Measurements from ENCODE around the gene MAGI2. TPM values are rescaled to one million over a fixed set of nuclear protein-coding genes. Genes with fewer than 3 reads are reported as not detected.

MAGI2 gene
- total and polyA plus RNA-seq, 2 of the 13 experiments (the other 11 are each of a cell fraction or from before 2014, with no cell fraction given): 1.5 to 3.8 TPM

- no peak for TF ChIP-seq ZNF615 (CRISPR knock-in tag; IDR thresholded peaks at IDR 0.05; ENCODE audit: borderline replicate concordance)
- TF ChIP-seq ZNF138 (CRISPR knock-in tag; IDR thresholded peaks at IDR 0.05; ENCODE audit: low read depth): no peak
- TF ChIP-seq CHCHD3 (CRISPR knock-in tag; IDR thresholded peaks at IDR 0.05): no peak
- TF ChIP-seq DMTF1 (CRISPR knock-in tag; IDR thresholded peaks at IDR 0.05): no peak
- TF ChIP-seq NFRKB (IDR thresholded peaks at IDR 0.05): no peak
- TF ChIP-seq PHF21A (CRISPR knock-in tag; IDR thresholded peaks at IDR 0.05): peak; percentile 84; the same call in 1 of the 2 replicates
- TF ChIP-seq BATF2 (CRISPR knock-in tag; IDR thresholded peaks at IDR 0.05): 0 out of 2 replicates have a peak, but pooled peaks have one; percentile 13
- TF ChIP-seq TCF7 (IDR thresholded peaks at IDR 0.05; ENCODE audit: low read depth): peak; percentile 89
- TF ChIP-seq MXD4 (CRISPR knock-in tag; IDR thresholded peaks at IDR 0.05): peak; percentile 45; the same call in 1 of the 2 replicates
- TF ChIP-seq TRIM24 (CRISPR knock-in tag; IDR thresholded peaks at IDR 0.05): no peak
- TF ChIP-seq SMYD3 (CRISPR knock-in tag; IDR thresholded peaks at IDR 0.05): no peak
- TF ChIP-seq, protein P1, sequence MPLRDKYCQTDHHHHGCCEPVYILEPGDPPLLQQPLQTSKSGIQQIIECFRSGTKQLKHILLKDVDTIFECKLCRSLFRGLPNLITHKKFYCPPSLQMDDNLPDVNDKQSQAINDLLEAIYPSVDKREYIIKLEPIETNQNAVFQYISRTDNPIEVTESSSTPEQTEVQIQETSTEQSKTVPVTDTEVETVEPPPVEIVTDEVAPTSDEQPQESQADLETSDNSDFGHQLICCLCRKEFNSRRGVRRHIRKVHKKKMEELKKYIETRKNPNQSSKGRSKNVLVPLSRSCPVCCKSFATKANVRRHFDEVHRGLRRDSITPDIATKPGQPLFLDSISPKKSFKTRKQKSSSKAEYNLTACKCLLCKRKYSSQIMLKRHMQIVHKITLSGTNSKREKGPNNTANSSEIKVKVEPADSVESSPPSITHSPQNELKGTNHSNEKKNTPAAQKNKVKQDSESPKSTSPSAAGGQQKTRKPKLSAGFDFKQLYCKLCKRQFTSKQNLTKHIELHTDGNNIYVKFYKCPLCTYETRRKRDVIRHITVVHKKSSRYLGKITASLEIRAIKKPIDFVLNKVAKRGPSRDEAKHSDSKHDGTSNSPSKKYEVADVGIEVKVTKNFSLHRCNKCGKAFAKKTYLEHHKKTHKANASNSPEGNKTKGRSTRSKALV (CRISPR knock-in tag; IDR thresholded peaks at IDR 0.05): no peak
- no peak for TF ChIP-seq ZNF737 (CRISPR knock-in tag; IDR thresholded peaks at IDR 0.05; ENCODE audit: borderline replicate concordance)
- no peak for TF ChIP-seq ZNF160 (CRISPR knock-in tag; IDR thresholded peaks at IDR 0.05)
- no peak for TF ChIP-seq ZNF678 (CRISPR knock-in tag; IDR thresholded peaks at IDR 0.05)
- TF ChIP-seq ZNF776 (CRISPR knock-in tag; IDR thresholded peaks at IDR 0.05): no peak
- peak; percentile 88; the same call in 1 of the 2 replicates for TF ChIP-seq ZNF430 (CRISPR knock-in tag; IDR thresholded peaks at IDR 0.05)
- no peak for TF ChIP-seq TRAFD1 (CRISPR knock-in tag; IDR thresholded peaks at IDR 0.05; ENCODE audit: borderline replicate concordance)
- TF ChIP-seq HOXA7 (CRISPR knock-in tag; IDR thresholded peaks at IDR 0.05): no peak
- TF ChIP-seq CREB3 (CRISPR knock-in tag; IDR thresholded peaks at IDR 0.05): no peak
- TF ChIP-seq ZNF274 (CRISPR knock-in tag; IDR thresholded peaks at IDR 0.05): 0 out of 2 replicates have a peak, but pooled peaks have one; percentile 58
- TF ChIP-seq ZFY (CRISPR knock-in tag; IDR thresholded peaks at IDR 0.05): no peak
- TF ChIP-seq SNAPC2 (CRISPR knock-in tag; IDR thresholded peaks at IDR 0.05): 0 out of 2 replicates have a peak, but pooled peaks have one; percentile 58
- no peak for TF ChIP-seq KLF15 (CRISPR knock-in tag; IDR thresholded peaks at IDR 0.05; ENCODE audit: borderline replicate concordance)
Observed at GRCh38 chr7:79452032-79452494, 1.4 kb downstream of the MAGI2 start (continued).
